Measurements from ENCODE around the gene MTURN. TPM values are rescaled to one million over a fixed set of nuclear protein-coding genes. Genes with fewer than 3 reads are reported as not detected.

MTURN gene
- total and polyA plus RNA-seq, 2 donors (not counting 3 experiments of a cell fraction or from before 2014, with no cell fraction given): 4.9 to 6.6 TPM

DNA sequence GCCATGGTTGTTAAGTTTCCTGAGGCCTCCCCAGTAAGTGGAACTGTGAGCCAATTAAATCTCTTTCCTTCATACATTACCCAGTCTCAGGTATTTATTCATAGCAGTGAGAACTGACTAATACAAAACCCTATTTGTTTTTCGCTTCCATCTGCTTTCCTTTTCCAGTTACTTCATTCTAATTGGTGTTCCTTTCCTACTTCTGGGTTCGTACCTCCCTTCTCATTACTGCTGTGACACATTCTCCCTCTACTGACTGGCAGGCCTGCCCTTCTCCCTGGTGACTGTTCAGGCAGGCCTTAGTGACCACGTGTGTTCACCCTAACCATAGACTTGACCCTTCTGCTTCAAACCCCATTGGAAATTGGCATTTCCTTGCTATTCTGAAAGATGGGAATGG, 37.7 kb downstream of the MTURN start:
- no peaks in the 10 kb centered on the region for H3K4me1 ChIP-seq (ENCODE audit: control insufficient read depth, extremely low read depth, insufficient read depth, low read length)

DNA sequence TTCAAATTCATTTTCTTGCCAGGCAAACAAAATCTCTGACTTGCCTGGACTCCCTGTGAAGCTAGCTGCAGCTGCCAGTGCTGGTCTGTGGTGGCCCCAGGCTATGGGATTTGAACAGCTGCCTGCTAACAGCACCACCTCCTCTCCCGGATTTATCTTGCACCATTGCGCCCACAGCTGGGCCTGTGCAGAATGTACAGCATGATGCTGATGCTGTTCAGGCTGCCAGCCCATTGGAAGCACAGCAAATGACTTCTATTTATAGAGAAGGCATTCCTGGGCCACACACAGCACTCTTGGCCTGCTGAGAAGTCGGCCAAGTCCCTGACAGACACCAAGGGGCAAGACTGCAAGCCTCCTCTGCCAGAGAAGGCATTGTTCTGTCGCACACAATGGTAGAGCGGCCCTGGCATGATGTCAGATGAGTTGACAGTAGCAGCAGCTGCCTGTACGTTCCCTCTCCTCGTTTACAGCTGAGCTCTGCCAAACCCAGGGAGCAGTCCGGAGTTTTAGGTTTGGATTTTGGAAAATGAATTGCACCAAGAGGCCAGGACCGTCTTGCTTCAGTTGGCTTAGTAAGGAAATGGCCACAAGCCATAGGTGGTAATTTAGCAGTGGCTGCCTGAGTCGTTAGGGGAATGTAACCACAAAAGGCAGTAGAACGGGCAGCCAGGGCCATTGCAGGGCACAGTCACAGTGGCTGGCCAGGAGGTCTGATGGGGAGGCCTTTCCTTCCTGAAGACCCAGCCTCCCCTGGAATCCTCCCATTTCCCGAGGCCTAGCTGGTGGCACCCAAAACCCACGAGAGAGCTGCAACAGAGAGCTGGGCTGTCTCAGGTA, 38.5 kb downstream of the MTURN start:
- no peaks in the 10 kb centered on the region for H3K9me3 ChIP-seq (replicated peaks; ENCODE audit: control insufficient read depth, insufficient read depth, low read length)
- POLR2A ChIA-PET: no interaction called here
- H3K4me3 ChIP-seq (replicated peaks in 1 of 3; ENCODE audit: insufficient read depth in 1 of 3, low read depth in 1 of 3, low read length in 3 of 3): no peak overlapping the region
- no peaks in the 10 kb centered on the region for H3K4me1 ChIP-seq (ENCODE audit: control insufficient read depth, extremely low read depth, insufficient read depth, low read length)
- H2AFZ ChIP-seq (ENCODE audit: low read depth, low read length): no peak overlapping the region
- H3K9me1 ChIP-seq (replicated peaks; ENCODE audit: control insufficient read depth, extremely low read depth, insufficient read depth, low read length): no peaks in the 10 kb centered on the region
- peaks cover 4% of the 10 kb centered on the region in 2 experiments for H3K27me3 ChIP-seq (ENCODE audit: control insufficient read depth in 2 of 2, insufficient read depth in 2 of 2, low read length in 2 of 2)
- CTCF ChIA-PET: interaction anchor here (0.7 to 1.6 kb wide), 3 partner anchors 9 to 391 kb away, joined by 4 to 5 read pairs (median 5); no protein-coding TSS in a partner anchor
- no peak overlapping the region for H3K4me2 ChIP-seq (ENCODE audit: insufficient read depth, low read length)
- DNase-seq (ENCODE audit: low read depth, low spot score) (no peak), FAIRE-seq (no peak)
- no peaks in the 10 kb centered on the region for H4K20me1 ChIP-seq (replicated peaks; ENCODE audit: control insufficient read depth, extremely low read depth, insufficient read depth, low read length)
- TF ChIP-seq JUN (IDR thresholded peaks at IDR 0.05; ENCODE audit: borderline replicate concordance, insufficient read depth, insufficient read length, low read depth) (no peak), POLR2A (IDR thresholded peaks at IDR 0.05; ENCODE audit: low read depth, low read length) (no peak), GATA2 (IDR thresholded peaks at IDR 0.05; ENCODE audit: insufficient read depth, insufficient read length, low read depth, low read length) (no peak), MYC (IDR thresholded peaks at IDR 0.05; ENCODE audit: low read depth, low read length) (no peak), POLR2AphosphoS5 (IDR thresholded peaks at IDR 0.05; ENCODE audit: insufficient read depth, low read depth, low read length) (no peak), EZH2 (IDR thresholded peaks at IDR 0.05; ENCODE audit: borderline replicate concordance, low read depth, low read length, severe bottlenecking) (no peak), FOS (IDR thresholded peaks at IDR 0.05; ENCODE audit: borderline replicate concordance, insufficient read depth, low read length) (no peak)
- TF ChIP-seq, protein P1, sequence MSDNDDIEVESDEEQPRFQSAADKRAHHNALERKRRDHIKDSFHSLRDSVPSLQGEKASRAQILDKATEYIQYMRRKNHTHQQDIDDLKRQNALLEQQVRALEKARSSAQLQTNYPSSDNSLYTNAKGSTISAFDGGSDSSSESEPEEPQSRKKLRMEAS (IDR thresholded peaks at IDR 0.05; ENCODE audit: insufficient read depth, insufficient read length): no peak
- TF ChIP-seq, protein P2, sequence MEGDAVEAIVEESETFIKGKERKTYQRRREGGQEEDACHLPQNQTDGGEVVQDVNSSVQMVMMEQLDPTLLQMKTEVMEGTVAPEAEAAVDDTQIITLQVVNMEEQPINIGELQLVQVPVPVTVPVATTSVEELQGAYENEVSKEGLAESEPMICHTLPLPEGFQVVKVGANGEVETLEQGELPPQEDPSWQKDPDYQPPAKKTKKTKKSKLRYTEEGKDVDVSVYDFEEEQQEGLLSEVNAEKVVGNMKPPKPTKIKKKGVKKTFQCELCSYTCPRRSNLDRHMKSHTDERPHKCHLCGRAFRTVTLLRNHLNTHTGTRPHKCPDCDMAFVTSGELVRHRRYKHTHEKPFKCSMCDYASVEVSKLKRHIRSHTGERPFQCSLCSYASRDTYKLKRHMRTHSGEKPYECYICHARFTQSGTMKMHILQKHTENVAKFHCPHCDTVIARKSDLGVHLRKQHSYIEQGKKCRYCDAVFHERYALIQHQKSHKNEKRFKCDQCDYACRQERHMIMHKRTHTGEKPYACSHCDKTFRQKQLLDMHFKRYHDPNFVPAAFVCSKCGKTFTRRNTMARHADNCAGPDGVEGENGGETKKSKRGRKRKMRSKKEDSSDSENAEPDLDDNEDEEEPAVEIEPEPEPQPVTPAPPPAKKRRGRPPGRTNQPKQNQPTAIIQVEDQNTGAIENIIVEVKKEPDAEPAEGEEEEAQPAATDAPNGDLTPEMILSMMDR (IDR thresholded peaks at IDR 0.05; ENCODE audit: extremely low read depth in 1 of 2, insufficient read depth in 1 of 2, low read depth in 1 of 2, low read length in 2 of 2): no peak
- H3K27ac ChIP-seq (ENCODE audit: insufficient read depth, low read depth, low read length): no peak overlapping the region
- H3K9ac ChIP-seq (replicated peaks; ENCODE audit: extremely low read depth, insufficient read depth, low read length): no peak overlapping the region
- intact Hi-C loops (cut with micrococcal nuclease): no loop called here
- no peaks in the 10 kb centered on the region for H3K79me2 ChIP-seq (ENCODE audit: control insufficient read depth, insufficient read depth, low read length)
- BruUV-seq (replicated peaks): no TSS peak
- no peaks in the 10 kb centered on the region for H3K36me3 ChIP-seq (ENCODE audit: control insufficient read depth in 2 of 2, extremely low read depth in 1 of 2, insufficient read depth in 2 of 2, low read length in 2 of 2)
- dilution Hi-C loops (cut with MboI; ENCODE audit: extremely low pct_ligation_motif_present, low sequenced_read_pairs): no loop called here

More for the DNA sequence above, 37.7 kb downstream of the MTURN start:
- no peaks in the 10 kb centered on the region for H3K79me2 ChIP-seq (ENCODE audit: control insufficient read depth, insufficient read depth, low read length)
- H3K9me3 ChIP-seq (replicated peaks; ENCODE audit: control insufficient read depth, insufficient read depth, low read length): no peaks in the 10 kb centered on the region
- DNase-seq (ENCODE audit: low read depth, low spot score) (no peak), FAIRE-seq (no peak)
- ChIA-PET POLR2A (no interaction called here), CTCF (interaction anchor here (1.6 kb wide), 1 partner anchor 9 kb away, joined by 5 read pairs; no protein-coding TSS in a partner anchor)
- no peaks in the 10 kb centered on the region for H3K9me1 ChIP-seq (replicated peaks; ENCODE audit: control insufficient read depth, extremely low read depth, insufficient read depth, low read length)
- H3K27ac ChIP-seq (ENCODE audit: insufficient read depth, low read depth, low read length): no peak overlapping the region
- TF ChIP-seq EZH2 (IDR thresholded peaks at IDR 0.05; ENCODE audit: borderline replicate concordance, low read depth, low read length, severe bottlenecking): no peak
- BruUV-seq (replicated peaks): no TSS peak
- no peaks in the 10 kb centered on the region for H3K36me3 ChIP-seq (ENCODE audit: control insufficient read depth in 2 of 2, extremely low read depth in 1 of 2, insufficient read depth in 2 of 2, low read length in 2 of 2)
- H3K4me2 ChIP-seq (ENCODE audit: insufficient read depth, low read length): no peak overlapping the region
- no peak overlapping the region for H2AFZ ChIP-seq (ENCODE audit: low read depth, low read length)
- H3K27me3 ChIP-seq (ENCODE audit: control insufficient read depth in 2 of 2, insufficient read depth in 2 of 2, low read length in 2 of 2): peaks cover 4% of the 10 kb centered on the region in 2 experiments
- no peak overlapping the region for H3K9ac ChIP-seq (replicated peaks; ENCODE audit: extremely low read depth, insufficient read depth, low read length)
- no peak overlapping the region for H3K4me3 ChIP-seq (replicated peaks in 1 of 3; ENCODE audit: insufficient read depth in 1 of 3, low read depth in 1 of 3, low read length in 3 of 3)
- H4K20me1 ChIP-seq (replicated peaks; ENCODE audit: control insufficient read depth, extremely low read depth, insufficient read depth, low read length): no peaks in the 10 kb centered on the region
- dilution Hi-C loops (cut with MboI; ENCODE audit: extremely low pct_ligation_motif_present, low sequenced_read_pairs): no loop called here
- intact Hi-C loops (cut with micrococcal nuclease): no loop called here

Measured in endothelial cell of umbilical vein (primary cell).